ENCODE results near the gene MYO5A.

DNA sequence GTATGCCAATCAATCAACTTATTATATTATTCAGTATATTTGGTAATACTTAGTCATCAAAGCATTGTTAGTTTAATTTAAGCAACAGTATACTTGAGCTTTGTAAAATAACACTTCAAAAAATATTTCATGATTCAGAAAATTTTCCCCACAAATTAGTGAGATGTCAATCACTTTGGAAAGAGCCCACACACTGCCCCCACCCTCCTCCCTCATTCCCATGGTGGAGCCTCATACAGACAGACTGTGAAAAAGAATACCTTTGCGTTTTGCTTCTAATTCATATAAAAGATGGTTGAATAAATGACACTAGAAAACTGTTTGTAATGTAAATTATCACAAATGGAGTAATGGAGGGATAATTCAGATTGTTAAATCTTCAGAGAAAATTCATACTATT is 189.8 kb downstream of the MYO5A start:
- no peak for TF ChIP-seq CTCF (IDR thresholded peaks at IDR 0.05)
- TF ChIP-seq POLR2A (IDR thresholded peaks at IDR 0.05), result no peak
- TF ChIP-seq EP300 (IDR thresholded peaks at IDR 0.05), result no peak
